B cell (primary cell): ENCODE results near the gene MLLT3.

Source experiments
- EZH2 ChIP-seq: IDR thresholded peaks from 2 replicates; pipeline ENCODE4 v1.6.1; 2012; ENCODE audit warnings: borderline replicate concordance, low read depth, mild to moderate bottlenecking, moderate library complexity, low read length; ENCODE audit not compliant: insufficient read depth, poor library complexity, severe bottlenecking
- TF ChIP-seq, protein P1 (sequence below): fragments of 200-600 bp; IDR thresholded peaks from one replicate; pipeline ENCODE4 v1.8.0; 2022; ENCODE audit warnings: antibody characterized with exemption, mild to moderate bottlenecking

DNA sequence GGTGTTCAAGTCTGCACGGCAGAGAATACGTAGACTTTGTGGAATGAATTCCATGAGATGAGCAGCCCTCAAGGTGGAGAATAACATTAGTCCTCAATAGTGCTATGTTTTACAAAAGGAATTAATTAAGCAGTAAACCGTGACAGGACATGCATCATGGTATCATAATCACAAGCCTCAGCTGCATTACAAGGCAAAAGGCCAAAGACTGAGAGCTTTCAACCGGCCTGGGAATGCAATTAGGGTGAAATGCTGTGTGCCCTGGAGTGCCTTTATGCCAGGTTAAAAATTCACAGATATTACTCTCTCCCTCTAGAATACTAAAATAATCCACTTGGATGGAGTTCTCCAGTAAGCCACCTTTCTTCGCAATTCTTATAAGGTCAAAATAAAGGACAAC lies 270.6 kb downstream of the MLLT3 start:
- TF ChIP-seq EZH2 = no peak
- TF ChIP-seq, protein P1, sequence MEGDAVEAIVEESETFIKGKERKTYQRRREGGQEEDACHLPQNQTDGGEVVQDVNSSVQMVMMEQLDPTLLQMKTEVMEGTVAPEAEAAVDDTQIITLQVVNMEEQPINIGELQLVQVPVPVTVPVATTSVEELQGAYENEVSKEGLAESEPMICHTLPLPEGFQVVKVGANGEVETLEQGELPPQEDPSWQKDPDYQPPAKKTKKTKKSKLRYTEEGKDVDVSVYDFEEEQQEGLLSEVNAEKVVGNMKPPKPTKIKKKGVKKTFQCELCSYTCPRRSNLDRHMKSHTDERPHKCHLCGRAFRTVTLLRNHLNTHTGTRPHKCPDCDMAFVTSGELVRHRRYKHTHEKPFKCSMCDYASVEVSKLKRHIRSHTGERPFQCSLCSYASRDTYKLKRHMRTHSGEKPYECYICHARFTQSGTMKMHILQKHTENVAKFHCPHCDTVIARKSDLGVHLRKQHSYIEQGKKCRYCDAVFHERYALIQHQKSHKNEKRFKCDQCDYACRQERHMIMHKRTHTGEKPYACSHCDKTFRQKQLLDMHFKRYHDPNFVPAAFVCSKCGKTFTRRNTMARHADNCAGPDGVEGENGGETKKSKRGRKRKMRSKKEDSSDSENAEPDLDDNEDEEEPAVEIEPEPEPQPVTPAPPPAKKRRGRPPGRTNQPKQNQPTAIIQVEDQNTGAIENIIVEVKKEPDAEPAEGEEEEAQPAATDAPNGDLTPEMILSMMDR = no peak
